IPS-15b (cell line): Measurements from ENCODE around the gene PANX3.
"Not testable (repeated sequence)": the region's sequence is repeated elsewhere in the genome, so short reads cannot be mapped to it uniquely, and the experiment has no call there.

Experiments
- H3K27me3 ChIP-seq: one replicate; pipeline ENCODE4 v1.6.1; 2013; ENCODE audit warnings: low read length; ENCODE audit not compliant: control insufficient read depth, insufficient read depth
- H3K36me3 ChIP-seq: one replicate; pipeline ENCODE4 v1.6.1; 2013; ENCODE audit warnings: low read length; ENCODE audit not compliant: control insufficient read depth, insufficient read depth
- H3K4me1 ChIP-seq: one replicate; pipeline ENCODE4 v1.6.1; 2013; ENCODE audit warnings: mild to moderate bottlenecking, low read length; ENCODE audit not compliant: control insufficient read depth, insufficient read depth
- H3K4me3 ChIP-seq: one replicate; pipeline ENCODE4 v1.5.1; 2013; ENCODE audit warnings: low read depth, low read length
- H3K9ac ChIP-seq: one replicate; pipeline ENCODE4 v1.6.1; 2013; ENCODE audit warnings: low read depth, mild to moderate bottlenecking, low read length
- H3K9me3 ChIP-seq: one replicate; pipeline ENCODE4 v1.6.1; 2013; ENCODE audit warnings: mild to moderate bottlenecking, low read length; ENCODE audit not compliant: control insufficient read depth, insufficient read depth

The PANX3 gene

GRCh38 chr11:124595302-124595701, 15.9 kb upstream of the PANX3 start:
- H3K4me1 ChIP-seq = no peaks in the 10 kb centered on the region
- no peaks in the 10 kb centered on the region for H3K27me3 ChIP-seq
- H3K9ac ChIP-seq = no peak overlapping the region
- no peaks in the 10 kb centered on the region for H3K36me3 ChIP-seq
- H3K9me3 ChIP-seq = no peaks in the 10 kb centered on the region
- H3K4me3 ChIP-seq = no peak overlapping the region

- no peaks in the 10 kb centered on the region for H3K27me3 ChIP-seq
- H3K4me1 ChIP-seq = peaks cover 5% of the 10 kb centered on the region
- H3K9me3 ChIP-seq = no peaks in the 10 kb centered on the region
- no peak overlapping the region for H3K4me3 ChIP-seq
- no peak overlapping the region for H3K9ac ChIP-seq
- H3K36me3 ChIP-seq = no peaks in the 10 kb centered on the region
Measured at GRCh38 chr11:124597626-124598025, 13.6 kb upstream of the PANX3 start.

- Histone ChIP-seq H3K36me3 (no peaks in the 10 kb centered on the region), H3K27me3 (no peaks in the 10 kb centered on the region), H3K9me3 (no peaks in the 10 kb centered on the region), H3K9ac (no peak overlapping the region), H3K4me1 (peaks cover 5% of the 10 kb centered on the region), H3K4me3 (no peak overlapping the region)
Measured at GRCh38 chr11:124600621-124601320, 10.5 kb upstream of the PANX3 start.

- no peaks in the 10 kb centered on the region for H3K9me3 ChIP-seq
- H3K4me1 ChIP-seq = peaks cover 5% of the 10 kb centered on the region
- no peak overlapping the region for H3K9ac ChIP-seq
- H3K27me3 ChIP-seq = no peaks in the 10 kb centered on the region
- no peak overlapping the region for H3K4me3 ChIP-seq
- no peaks in the 10 kb centered on the region for H3K36me3 ChIP-seq
Measured at GRCh38 chr11:124602193-124602592, 9.0 kb upstream of the PANX3 start.

- H3K9me3 ChIP-seq, H3K36me3 ChIP-seq, H3K4me1 ChIP-seq, H3K4me3 ChIP-seq, H3K27me3 ChIP-seq, H3K9ac ChIP-seq: not testable (repeated sequence)
Measured at GRCh38 chr11:124602723-124603122, 8.5 kb upstream of the PANX3 start.

- H3K9ac ChIP-seq = no peak overlapping the region
- H3K9me3 ChIP-seq = no peaks in the 10 kb centered on the region
- no peaks in the 10 kb centered on the region for H3K27me3 ChIP-seq
- H3K4me1 ChIP-seq = peaks cover 5% of the 10 kb centered on the region
- H3K4me3 ChIP-seq = no peak overlapping the region
- no peaks in the 10 kb centered on the region for H3K36me3 ChIP-seq
Measured at GRCh38 chr11:124605719-124606118, 5.5 kb upstream of the PANX3 start.

GRCh38 chr11:124608147-124608546, 3.1 kb upstream of the PANX3 start:
- no peaks in the 10 kb centered on the region for H3K36me3 ChIP-seq
- H3K9ac ChIP-seq = no peak overlapping the region
- no peaks in the 10 kb centered on the region for H3K4me1 ChIP-seq
- H3K4me3 ChIP-seq = no peak overlapping the region
- H3K27me3 ChIP-seq = no peaks in the 10 kb centered on the region
- H3K9me3 ChIP-seq = no peaks in the 10 kb centered on the region

GRCh38 chr11:124610295-124610694, 933 bp upstream of the PANX3 start:
- Histone ChIP-seq H3K4me1 (no peaks in the 10 kb centered on the region), H3K9me3 (no peaks in the 10 kb centered on the region), H3K27me3 (no peaks in the 10 kb centered on the region), H3K9ac (no peak overlapping the region), H3K4me3 (no peak overlapping the region), H3K36me3 (no peaks in the 10 kb centered on the region)

GRCh38 chr11:124612045-124612444, 817 bp downstream of the PANX3 start:
- H3K9ac ChIP-seq = no peak overlapping the region
- no peaks in the 10 kb centered on the region for H3K27me3 ChIP-seq
- H3K9me3 ChIP-seq = no peaks in the 10 kb centered on the region
- H3K36me3 ChIP-seq = no peaks in the 10 kb centered on the region
- no peak overlapping the region for H3K4me3 ChIP-seq
- H3K4me1 ChIP-seq = no peaks in the 10 kb centered on the region

- no peak overlapping the region for H3K9ac ChIP-seq
- no peak overlapping the region for H3K4me3 ChIP-seq
- no peaks in the 10 kb centered on the region for H3K36me3 ChIP-seq
- H3K9me3 ChIP-seq = no peaks in the 10 kb centered on the region
- H3K27me3 ChIP-seq = no peaks in the 10 kb centered on the region
- no peaks in the 10 kb centered on the region for H3K4me1 ChIP-seq
Measured at GRCh38 chr11:124612567-124613246, 1.5 kb downstream of the PANX3 start.

- H3K27me3 ChIP-seq = peaks cover 10% of the 10 kb centered on the region
- H3K4me1 ChIP-seq = no peaks in the 10 kb centered on the region
- no peaks in the 10 kb centered on the region for H3K9me3 ChIP-seq
- no peak overlapping the region for H3K4me3 ChIP-seq
- no peaks in the 10 kb centered on the region for H3K36me3 ChIP-seq
- H3K9ac ChIP-seq = no peak overlapping the region
Measured at GRCh38 chr11:124618863-124619262, 7.6 kb downstream of the PANX3 start.
